Activated T-cell treated with anti-CD3 and anti-CD28 coated beads, Interleukin-2, amount 50 U/mL, for 48 hours (primary cell): ENCODE results near the gene FAM180B.

ENCODE experiments used
- DNase-seq, 2 experiments: peaks; one replicate each; pipeline ENCODE4 v3.0.0-alpha.2; 2020

Gene FAM180B

GRCh38 chr11:47570651-47571356, 15.7 kb upstream of the FAM180B start:
- DNase-seq: no peak

GRCh38 chr11:47571357-47571729, 15.1 kb upstream of the FAM180B start:
- DNase-seq: no peak

- DNase-seq: no peak
Measured at GRCh38 chr11:47571895-47572294, 14.6 kb upstream of the FAM180B start.

GRCh38 chr11:47572715-47573255, 13.7 kb upstream of the FAM180B start:
- DNase-seq: no peak

- no peak for DNase-seq
Measured at GRCh38 chr11:47573321-47573720, 13.2 kb upstream of the FAM180B start.

GRCh38 chr11:47577460-47578041, 8.9 kb upstream of the FAM180B start:
- DNase-seq: no peak

- DNase-seq: peak; percentile 95 to 98
Measured at GRCh38 chr11:47578524-47579494, 7.7 kb upstream of the FAM180B start, which contains the start of the genes KBTBD4 and NDUFS3. TSS of gene KBTBD4 (minus strand) at chr11:47578970. CDS start at chr11:47578951, 19 bp downstream. TSS of gene NDUFS3 (plus strand) at chr11:47579074. CDS start at chr11:47579092, 18 bp downstream.

GRCh38 chr11:47583844-47584243, 2.6 kb upstream of the FAM180B start:
- no peak for DNase-seq

GRCh38 chr11:47587039-47587716, 700 bp downstream of the FAM180B start:
- no peak for DNase-seq

- no peak for DNase-seq
Measured at GRCh38 chr11:47587723-47588326, 1.3 kb downstream of the FAM180B start.

GRCh38 chr11:47589118-47589517, 2.6 kb downstream of the FAM180B start:
- no peak for DNase-seq

- no peak for DNase-seq
Measured at GRCh38 chr11:47589584-47589976, 3.1 kb downstream of the FAM180B start.

GRCh38 chr11:47589977-47590861, 3.7 kb downstream of the FAM180B start:
- DNase-seq: no peak

- DNase-seq: no peak
Measured at GRCh38 chr11:47591764-47592163, 5.3 kb downstream of the FAM180B start.

GRCh38 chr11:47592251-47592650, 5.8 kb downstream of the FAM180B start:
- no peak for DNase-seq

GRCh38 chr11:47592970-47593369, 6.5 kb downstream of the FAM180B start:
- no peak for DNase-seq

- DNase-seq: no peak
Measured at GRCh38 chr11:47593492-47593933, 7.0 kb downstream of the FAM180B start.

- DNase-seq: no peak
Measured at GRCh38 chr11:47593934-47594855, 7.7 kb downstream of the FAM180B start, which contains the start of gene C1QTNF4. TSS of gene C1QTNF4 (minus strand) at chr11:47594411. CDS start at chr11:47590810, 3,601 bp downstream.

GRCh38 chr11:47595029-47595428, 8.6 kb downstream of the FAM180B start:
- DNase-seq: no peak

GRCh38 chr11:47595967-47596366, 9.5 kb downstream of the FAM180B start:
- DNase-seq: no peak
